WTC11 (cell line): ENCODE measurements around the gene GATB.

Experiments
- AFF4 ChIP-seq: sonication (generic); formaldehyde crosslinking; IDR thresholded peaks from 2 replicates; pipeline ENCODE4 v1.8.1; 2023; ENCODE audit warnings: mild to moderate bottlenecking, missing genetic modification reagents, borderline replicate concordance
- ARID4B ChIP-seq: sonication (generic); formaldehyde crosslinking; IDR thresholded peaks from 2 replicates; pipeline ENCODE4 v1.8.0; 2023; ENCODE audit warnings: missing genetic modification reagents, mild to moderate bottlenecking, borderline replicate concordance
- ATF2 ChIP-seq: sonication (generic); formaldehyde crosslinking; IDR thresholded peaks from 2 replicates; pipeline ENCODE4 v1.8.1; 2022; ENCODE audit warnings: low read depth, missing genetic modification reagents, borderline replicate concordance
- CBFB ChIP-seq: sonication (generic); formaldehyde crosslinking; IDR thresholded peaks from 2 replicates; pipeline ENCODE4 v1.8.1; 2022; ENCODE audit warnings: mild to moderate bottlenecking, low read depth, missing genetic modification reagents
- CREB1 ChIP-seq: sonication (generic); formaldehyde crosslinking; IDR thresholded peaks from 2 replicates; pipeline ENCODE4 v1.8.0; 2023; ENCODE audit warnings: mild to moderate bottlenecking, missing genetic modification reagents
- CTCF ChIP-seq: fragments of 200-600 bp; IDR thresholded peaks from 2 replicates; pipeline ENCODE4 v1.8.0; 2022; ENCODE audit warnings: antibody characterized with exemption
- FOXK1 ChIP-seq: sonication (generic); formaldehyde crosslinking; IDR thresholded peaks from 2 replicates; pipeline ENCODE4 v1.8.0; 2022; ENCODE audit warnings: mild to moderate bottlenecking, moderate library complexity, missing genetic modification reagents
- PRDM15 ChIP-seq: sonication (generic); formaldehyde crosslinking; IDR thresholded peaks from 2 replicates; pipeline ENCODE4 v1.8.0; 2022; ENCODE audit warnings: missing genetic modification reagents
- RELA ChIP-seq: sonication (generic); formaldehyde crosslinking; IDR thresholded peaks from 2 replicates; pipeline ENCODE4 v1.8.1; 2022; ENCODE audit warnings: missing genetic modification reagents, mild to moderate bottlenecking, borderline replicate concordance
- TP53 ChIP-seq: sonication (generic); formaldehyde crosslinking; IDR thresholded peaks from 2 replicates; pipeline ENCODE4 v1.8.1; 2023; ENCODE audit warnings: mild to moderate bottlenecking, missing genetic modification reagents
- ZMAT4 ChIP-seq: fragments of 250-450 bp; sonication (Bioruptor Pico); IDR thresholded peaks from 2 replicates; pipeline ENCODE4 v1.9.0; 2021; ENCODE audit warnings: mild to moderate bottlenecking
- ZNF219 ChIP-seq: sonication (generic); formaldehyde crosslinking; IDR thresholded peaks from 2 replicates; pipeline ENCODE4 v1.8.0; 2023; ENCODE audit warnings: missing genetic modification reagents, mild to moderate bottlenecking, borderline replicate concordance

- no peak for TF ChIP-seq CTCF
- no peak for TF ChIP-seq RELA (CRISPR knock-in tag)
- no peak for TF ChIP-seq ZNF219 (CRISPR knock-in tag)
- no peak for TF ChIP-seq ATF2
- no peak for TF ChIP-seq ARID4B (CRISPR knock-in tag)
- no peak for TF ChIP-seq FOXK1 (CRISPR knock-in tag)
- TF ChIP-seq PRDM15 (CRISPR knock-in tag) = no peak
- no peak for TF ChIP-seq ZMAT4 (CRISPR knock-in tag)
- no peak for TF ChIP-seq TP53
- TF ChIP-seq AFF4 (CRISPR knock-in tag) = no peak
- no peak for TF ChIP-seq CREB1 (CRISPR knock-in tag)
- TF ChIP-seq CBFB = no peak
Measured at GRCh38 chr4:151656058-151656457, 104.7 kb downstream of the GATB start.
